ENCODE results near the gene RPS18. TPM values are rescaled to one million over a fixed set of nuclear protein-coding genes. Genes with fewer than 3 reads are reported as not detected.

RPS18 gene
- total and polyA plus RNA-seq, 2 of the 13 experiments (the other 11 are each of a cell fraction or from before 2014, with no cell fraction given) = 3,896 to 5,806 TPM

- TF ChIP-seq ATAD3A (CRISPR knock-in tag; IDR thresholded peaks at IDR 0.05) (no peak), GATAD1 (CRISPR knock-in tag; IDR thresholded peaks at IDR 0.05) (peak; percentile 48; the same call in 1 of the 2 replicates), ZNF776 (CRISPR knock-in tag; IDR thresholded peaks at IDR 0.05) (no peak), FOXA3 (CRISPR knock-in tag; IDR thresholded peaks at IDR 0.05) (peak; percentile 39), POLR2AphosphoS5 (IDR thresholded peaks at IDR 0.05; ENCODE audit: low read depth, low read length) (no peak; the same call in 1 of the 2 replicates), FOXC1 (CRISPR knock-in tag; IDR thresholded peaks at IDR 0.05; ENCODE audit: borderline replicate concordance) (peak; percentile 71; the same call in 1 of the 2 replicates), PCBP1 (IDR thresholded peaks at IDR 0.05; ENCODE audit: borderline replicate concordance, low read depth, low read length) (0 out of 2 replicates have a peak, but pooled peaks have one; percentile 31), NCOR1 (IDR thresholded peaks at IDR 0.05; ENCODE audit: borderline replicate concordance, low read length) (peak; percentile 48), KDM5B (CRISPR knock-in tag; IDR thresholded peaks at IDR 0.05; ENCODE audit: borderline replicate concordance) (peak; percentile 38), HES4 (CRISPR knock-in tag; IDR thresholded peaks at IDR 0.05; ENCODE audit: borderline replicate concordance) (no peak), CREB1 (IDR thresholded peaks at IDR 0.05) (no peak), CREB1 (CRISPR knock-in tag; IDR thresholded peaks at IDR 0.05) (peak; percentile 32; the same call in 1 of the 2 replicates)
- TF ChIP-seq, protein P1, sequence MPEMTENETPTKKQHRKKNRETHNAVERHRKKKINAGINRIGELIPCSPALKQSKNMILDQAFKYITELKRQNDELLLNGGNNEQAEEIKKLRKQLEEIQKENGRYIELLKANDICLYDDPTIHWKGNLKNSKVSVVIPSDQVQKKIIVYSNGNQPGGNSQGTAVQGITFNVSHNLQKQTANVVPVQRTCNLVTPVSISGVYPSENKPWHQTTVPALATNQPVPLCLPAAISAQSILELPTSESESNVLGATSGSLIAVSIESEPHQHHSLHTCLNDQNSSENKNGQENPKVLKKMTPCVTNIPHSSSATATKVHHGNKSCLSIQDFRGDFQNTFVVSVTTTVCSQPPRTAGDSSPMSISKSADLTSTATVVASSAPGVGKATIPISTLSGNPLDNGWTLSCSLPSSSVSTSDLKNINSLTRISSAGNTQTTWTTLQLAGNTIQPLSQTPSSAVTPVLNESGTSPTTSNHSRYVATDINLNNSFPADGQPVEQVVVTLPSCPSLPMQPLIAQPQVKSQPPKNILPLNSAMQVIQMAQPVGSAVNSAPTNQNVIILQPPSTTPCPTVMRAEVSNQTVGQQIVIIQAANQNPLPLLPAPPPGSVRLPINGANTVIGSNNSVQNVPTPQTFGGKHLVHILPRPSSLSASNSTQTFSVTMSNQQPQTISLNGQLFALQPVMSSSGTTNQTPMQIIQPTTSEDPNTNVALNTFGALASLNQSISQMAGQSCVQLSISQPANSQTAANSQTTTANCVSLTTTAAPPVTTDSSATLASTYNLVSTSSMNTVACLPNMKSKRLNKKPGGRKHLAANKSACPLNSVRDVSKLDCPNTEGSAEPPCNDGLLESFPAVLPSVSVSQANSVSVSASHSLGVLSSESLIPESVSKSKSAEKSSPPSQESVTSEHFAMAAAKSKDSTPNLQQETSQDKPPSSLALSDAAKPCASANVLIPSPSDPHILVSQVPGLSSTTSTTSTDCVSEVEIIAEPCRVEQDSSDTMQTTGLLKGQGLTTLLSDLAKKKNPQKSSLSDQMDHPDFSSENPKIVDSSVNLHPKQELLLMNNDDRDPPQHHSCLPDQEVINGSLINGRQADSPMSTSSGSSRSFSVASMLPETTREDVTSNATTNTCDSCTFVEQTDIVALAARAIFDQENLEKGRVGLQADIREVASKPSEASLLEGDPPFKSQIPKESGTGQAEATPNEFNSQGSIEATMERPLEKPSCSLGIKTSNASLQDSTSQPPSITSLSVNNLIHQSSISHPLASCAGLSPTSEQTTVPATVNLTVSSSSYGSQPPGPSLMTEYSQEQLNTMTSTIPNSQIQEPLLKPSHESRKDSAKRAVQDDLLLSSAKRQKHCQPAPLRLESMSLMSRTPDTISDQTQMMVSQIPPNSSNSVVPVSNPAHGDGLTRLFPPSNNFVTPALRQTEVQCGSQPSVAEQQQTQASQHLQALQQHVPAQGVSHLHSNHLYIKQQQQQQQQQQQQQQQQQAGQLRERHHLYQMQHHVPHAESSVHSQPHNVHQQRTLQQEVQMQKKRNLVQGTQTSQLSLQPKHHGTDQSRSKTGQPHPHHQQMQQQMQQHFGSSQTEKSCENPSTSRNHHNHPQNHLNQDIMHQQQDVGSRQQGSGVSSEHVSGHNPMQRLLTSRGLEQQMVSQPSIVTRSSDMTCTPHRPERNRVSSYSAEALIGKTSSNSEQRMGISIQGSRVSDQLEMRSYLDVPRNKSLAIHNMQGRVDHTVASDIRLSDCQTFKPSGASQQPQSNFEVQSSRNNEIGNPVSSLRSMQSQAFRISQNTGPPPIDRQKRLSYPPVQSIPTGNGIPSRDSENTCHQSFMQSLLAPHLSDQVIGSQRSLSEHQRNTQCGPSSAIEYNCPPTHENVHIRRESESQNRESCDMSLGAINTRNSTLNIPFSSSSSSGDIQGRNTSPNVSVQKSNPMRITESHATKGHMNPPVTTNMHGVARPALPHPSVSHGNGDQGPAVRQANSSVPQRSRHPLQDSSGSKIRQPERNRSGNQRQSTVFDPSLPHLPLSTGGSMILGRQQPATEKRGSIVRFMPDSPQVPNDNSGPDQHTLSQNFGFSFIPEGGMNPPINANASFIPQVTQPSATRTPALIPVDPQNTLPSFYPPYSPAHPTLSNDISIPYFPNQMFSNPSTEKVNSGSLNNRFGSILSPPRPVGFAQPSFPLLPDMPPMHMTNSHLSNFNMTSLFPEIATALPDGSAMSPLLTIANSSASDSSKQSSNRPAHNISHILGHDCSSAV (CRISPR knock-in tag; IDR thresholded peaks at IDR 0.05; ENCODE audit: borderline replicate concordance) = no peak
- TF ChIP-seq, protein P2, sequence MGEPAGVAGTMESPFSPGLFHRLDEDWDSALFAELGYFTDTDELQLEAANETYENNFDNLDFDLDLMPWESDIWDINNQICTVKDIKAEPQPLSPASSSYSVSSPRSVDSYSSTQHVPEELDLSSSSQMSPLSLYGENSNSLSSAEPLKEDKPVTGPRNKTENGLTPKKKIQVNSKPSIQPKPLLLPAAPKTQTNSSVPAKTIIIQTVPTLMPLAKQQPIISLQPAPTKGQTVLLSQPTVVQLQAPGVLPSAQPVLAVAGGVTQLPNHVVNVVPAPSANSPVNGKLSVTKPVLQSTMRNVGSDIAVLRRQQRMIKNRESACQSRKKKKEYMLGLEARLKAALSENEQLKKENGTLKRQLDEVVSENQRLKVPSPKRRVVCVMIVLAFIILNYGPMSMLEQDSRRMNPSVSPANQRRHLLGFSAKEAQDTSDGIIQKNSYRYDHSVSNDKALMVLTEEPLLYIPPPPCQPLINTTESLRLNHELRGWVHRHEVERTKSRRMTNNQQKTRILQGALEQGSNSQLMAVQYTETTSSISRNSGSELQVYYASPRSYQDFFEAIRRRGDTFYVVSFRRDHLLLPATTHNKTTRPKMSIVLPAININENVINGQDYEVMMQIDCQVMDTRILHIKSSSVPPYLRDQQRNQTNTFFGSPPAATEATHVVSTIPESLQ (CRISPR knock-in tag; conservative IDR thresholded peaks at IDR 0.05) = no peak
- TF ChIP-seq, protein P3, sequence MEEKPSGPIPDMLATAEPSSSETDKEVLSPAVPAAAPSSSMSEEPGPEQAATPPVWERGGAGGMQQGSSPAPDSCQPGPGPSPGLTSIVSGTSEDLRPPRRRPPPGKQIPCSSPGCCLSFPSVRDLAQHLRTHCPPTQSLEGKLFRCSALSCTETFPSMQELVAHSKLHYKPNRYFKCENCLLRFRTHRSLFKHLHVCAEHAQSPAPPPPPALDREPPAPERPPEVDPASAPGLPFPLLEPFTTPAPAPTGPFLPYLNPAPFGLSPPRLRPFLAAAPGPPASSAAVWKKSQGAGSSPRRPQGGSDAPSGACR (CRISPR knock-in tag; IDR thresholded peaks at IDR 0.05) = 0 out of 2 replicates have a peak, but pooled peaks have one; percentile 31
Observed at GRCh38 chr6:33312361-33313104, 40.7 kb downstream of the RPS18 start (continued).

All from HepG2 (cell line).